OCI-LY3 (cell line): ENCODE data around the gene RNF149.

Source experiments
- H2AFZ ChIP-seq: fragments of 200-600, 300-600 bp; shearing (Covaris generic); 2 replicates; pipeline ENCODE4 v1.6.0; 2014; ENCODE audit warnings: antibody characterized with exemption, low read depth, low read length
- H3K27ac ChIP-seq: fragments of 200-600, 300-600 bp; sonication (generic); 2 replicates; pipeline ENCODE4 v1.5.1; 2014; ENCODE audit warnings: mild to moderate bottlenecking, low read length, moderate library complexity, mixed read lengths
- H3K27me3 ChIP-seq: fragments of 200-600, 300-600 bp; sonication (generic); 2 replicates; pipeline ENCODE4 v1.6.1; 2014; ENCODE audit warnings: low read depth, low read length, mixed read lengths
- H3K36me3 ChIP-seq: fragments of 200-600, 300-600 bp; sonication (generic); replicated peaks from 2 replicates; pipeline ENCODE3; 2014; ENCODE audit warnings: low read depth, low read length, mixed read lengths
- H3K4me1 ChIP-seq: fragments of 300-600, 200-600 bp; sonication (generic); 2 replicates; pipeline ENCODE4 v1.6.1; 2014; ENCODE audit warnings: low read length, mixed read lengths
- H3K4me2 ChIP-seq: fragments of 200-600, 300-600 bp; sonication (generic); 2 replicates; pipeline ENCODE4 v1.6.1; 2014; ENCODE audit warnings: low read length, mixed read lengths
- H3K4me3 ChIP-seq: fragments of 300-600, 200-600 bp; sonication (generic); 2 replicates; pipeline ENCODE4 v1.5.1; 2014; ENCODE audit warnings: antibody characterized with exemption, mild to moderate bottlenecking, low read length, moderate library complexity
- H3K79me2 ChIP-seq: fragments of 300-600, 200-600 bp; shearing (Covaris generic); 2 replicates; pipeline ENCODE4 v1.6.1; 2014; ENCODE audit warnings: mild to moderate bottlenecking, low read length, mixed read lengths
- H3K9ac ChIP-seq: fragments of 300-600, 200-600 bp; shearing (Covaris generic); 2 replicates; pipeline ENCODE4 v1.6.0; 2014; ENCODE audit warnings: mild to moderate bottlenecking, low read length, moderate library complexity
- H3K9me3 ChIP-seq: fragments of 200-600, 300-600 bp; shearing (Covaris generic); 2 replicates; pipeline ENCODE4 v1.6.1; 2014; ENCODE audit warnings: low read length, mixed read lengths; ENCODE audit not compliant: insufficient read depth
- H4K20me1 ChIP-seq: fragments of 200-600, 300-600 bp; sonication (generic); 2 replicates; pipeline ENCODE4 v1.6.1; 2016; ENCODE audit warnings: low read length, mixed read lengths; ENCODE audit not compliant: insufficient read depth
- EZH2phosphoT487 ChIP-seq: fragments of 200-600 bp; shearing (Covaris generic); IDR thresholded peaks from 2 replicates; pipeline ENCODE4 v1.6.1; 2018; ENCODE audit warnings: antibody characterized with exemption, mixed run types, low read depth
- TF ChIP-seq, protein P1 (sequence below): fragments of 200-600, 300-600 bp; sonication (generic); IDR thresholded peaks from 2 replicates; pipeline ENCODE4 v1.5.1; 2014; ENCODE audit warnings: antibody characterized with exemption, low read length, low read depth

Gene RNF149

DNA sequence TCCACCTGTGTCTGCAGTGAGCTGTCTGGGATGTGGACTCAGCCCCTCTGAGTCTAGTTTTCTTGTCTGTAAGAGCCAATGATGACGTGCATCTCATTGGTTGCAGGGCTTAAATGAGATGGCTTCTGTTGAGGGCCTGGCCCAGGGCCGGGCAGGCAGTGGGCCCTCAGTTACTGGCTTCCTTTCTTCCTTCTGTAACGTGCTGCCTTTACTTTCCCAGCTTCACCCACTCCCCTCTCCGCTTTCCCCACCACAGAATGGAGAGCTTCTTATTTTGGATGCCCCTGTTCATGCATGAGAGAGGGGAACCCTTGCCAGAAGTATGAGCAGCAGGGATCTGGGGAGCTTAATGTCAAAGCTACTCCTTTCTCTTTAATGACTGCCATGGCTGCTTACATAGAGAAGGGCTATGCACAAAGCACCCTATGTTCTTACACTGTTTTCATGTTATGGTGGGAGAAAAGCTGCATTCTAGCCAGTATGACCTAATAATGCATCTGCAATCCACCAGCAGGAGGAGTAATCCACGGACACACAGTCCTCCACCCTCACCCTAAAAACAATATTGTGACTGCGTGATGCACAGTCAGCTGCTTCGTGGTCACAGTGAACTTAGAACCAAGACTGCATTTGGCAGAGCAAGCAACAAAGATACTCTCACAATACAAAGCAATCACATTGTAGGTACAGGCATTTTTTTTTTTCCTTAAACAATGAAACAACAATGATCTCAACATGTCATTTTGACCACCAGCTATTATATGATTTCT, 41.6 kb upstream of the RNF149 start:
- peaks cover 4% of the 10 kb centered on the region for H3K4me1 ChIP-seq
- H3K36me3 ChIP-seq = no peaks in the 10 kb centered on the region
- no peaks in the 10 kb centered on the region for H3K27me3 ChIP-seq
- no peak overlapping the region for H3K4me2 ChIP-seq
- no peak overlapping the region for H2AFZ ChIP-seq
- H3K9me3 ChIP-seq = no peaks in the 10 kb centered on the region
- no peaks in the 10 kb centered on the region for H3K79me2 ChIP-seq
- no peak overlapping the region for H3K27ac ChIP-seq
- H3K4me3 ChIP-seq = no peak overlapping the region
- TF ChIP-seq, protein P1, sequence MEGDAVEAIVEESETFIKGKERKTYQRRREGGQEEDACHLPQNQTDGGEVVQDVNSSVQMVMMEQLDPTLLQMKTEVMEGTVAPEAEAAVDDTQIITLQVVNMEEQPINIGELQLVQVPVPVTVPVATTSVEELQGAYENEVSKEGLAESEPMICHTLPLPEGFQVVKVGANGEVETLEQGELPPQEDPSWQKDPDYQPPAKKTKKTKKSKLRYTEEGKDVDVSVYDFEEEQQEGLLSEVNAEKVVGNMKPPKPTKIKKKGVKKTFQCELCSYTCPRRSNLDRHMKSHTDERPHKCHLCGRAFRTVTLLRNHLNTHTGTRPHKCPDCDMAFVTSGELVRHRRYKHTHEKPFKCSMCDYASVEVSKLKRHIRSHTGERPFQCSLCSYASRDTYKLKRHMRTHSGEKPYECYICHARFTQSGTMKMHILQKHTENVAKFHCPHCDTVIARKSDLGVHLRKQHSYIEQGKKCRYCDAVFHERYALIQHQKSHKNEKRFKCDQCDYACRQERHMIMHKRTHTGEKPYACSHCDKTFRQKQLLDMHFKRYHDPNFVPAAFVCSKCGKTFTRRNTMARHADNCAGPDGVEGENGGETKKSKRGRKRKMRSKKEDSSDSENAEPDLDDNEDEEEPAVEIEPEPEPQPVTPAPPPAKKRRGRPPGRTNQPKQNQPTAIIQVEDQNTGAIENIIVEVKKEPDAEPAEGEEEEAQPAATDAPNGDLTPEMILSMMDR = peak; percentile 27; the same call in 1 of the 2 replicates
- TF ChIP-seq EZH2phosphoT487 = no peak
- H4K20me1 ChIP-seq = no peaks in the 10 kb centered on the region
- H3K9ac ChIP-seq = no peak overlapping the region

DNA sequence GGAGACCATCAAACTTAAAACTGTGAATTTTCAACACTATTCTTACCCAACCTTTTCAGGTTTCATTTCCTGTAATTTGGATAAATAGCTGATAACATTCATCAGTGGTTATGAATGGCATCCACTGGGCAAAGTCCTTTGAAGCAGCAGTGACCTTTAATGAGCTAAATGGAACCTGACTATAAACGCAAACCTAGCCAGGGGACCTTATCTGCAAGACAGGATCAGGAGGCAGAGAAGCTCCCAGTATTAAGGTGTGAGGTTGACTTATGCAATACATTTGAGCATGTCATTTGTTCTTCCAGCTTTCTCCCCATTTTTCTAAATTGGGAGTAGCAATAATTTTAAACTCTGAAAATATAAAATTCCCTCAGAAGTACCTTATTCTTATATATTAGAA, 40.4 kb upstream of the RNF149 start:
- Histone ChIP-seq H3K9me3 (no peaks in the 10 kb centered on the region), H3K4me1 (peaks cover 4% of the 10 kb centered on the region), H4K20me1 (no peaks in the 10 kb centered on the region), H3K27me3 (no peaks in the 10 kb centered on the region), H2AFZ (no peak overlapping the region), H3K9ac (no peak overlapping the region), H3K36me3 (no peaks in the 10 kb centered on the region), H3K79me2 (no peaks in the 10 kb centered on the region), H3K27ac (no peak overlapping the region), H3K4me2 (no peak overlapping the region), H3K4me3 (no peak overlapping the region)
- no peak for TF ChIP-seq EZH2phosphoT487
- TF ChIP-seq, protein P1 = no peak

DNA sequence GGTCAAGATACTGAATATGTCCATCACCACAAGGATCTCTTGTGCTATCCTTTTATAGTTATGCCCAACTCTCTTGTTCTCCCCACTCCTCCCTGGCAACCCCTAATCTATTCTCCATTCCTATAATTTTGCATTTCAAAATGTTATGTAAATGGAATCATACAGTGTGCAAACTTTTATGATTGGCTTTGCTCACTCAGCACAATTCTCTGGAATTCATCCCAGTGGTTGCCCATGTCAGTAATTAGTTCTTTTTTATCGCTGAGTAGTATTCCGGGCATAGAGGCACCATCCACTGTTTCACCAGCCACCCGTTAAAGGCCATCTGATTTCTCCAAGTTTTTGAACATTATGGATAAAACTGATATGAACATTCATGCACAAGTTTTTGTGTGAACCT, 38.4 kb upstream of the RNF149 start:
- peaks cover 6% of the 10 kb centered on the region for H3K4me1 ChIP-seq
- no peak overlapping the region for H3K9ac ChIP-seq
- no peaks in the 10 kb centered on the region for H3K27me3 ChIP-seq
- no peak overlapping the region for H3K4me2 ChIP-seq
- no peak overlapping the region for H3K27ac ChIP-seq
- no peaks in the 10 kb centered on the region for H4K20me1 ChIP-seq
- H3K79me2 ChIP-seq = no peaks in the 10 kb centered on the region
- no peak overlapping the region for H2AFZ ChIP-seq
- H3K9me3 ChIP-seq = no peaks in the 10 kb centered on the region
- no peak for TF ChIP-seq EZH2phosphoT487
- TF ChIP-seq, protein P1 = no peak
- H3K36me3 ChIP-seq = no peaks in the 10 kb centered on the region
- H3K4me3 ChIP-seq = no peak overlapping the region

DNA sequence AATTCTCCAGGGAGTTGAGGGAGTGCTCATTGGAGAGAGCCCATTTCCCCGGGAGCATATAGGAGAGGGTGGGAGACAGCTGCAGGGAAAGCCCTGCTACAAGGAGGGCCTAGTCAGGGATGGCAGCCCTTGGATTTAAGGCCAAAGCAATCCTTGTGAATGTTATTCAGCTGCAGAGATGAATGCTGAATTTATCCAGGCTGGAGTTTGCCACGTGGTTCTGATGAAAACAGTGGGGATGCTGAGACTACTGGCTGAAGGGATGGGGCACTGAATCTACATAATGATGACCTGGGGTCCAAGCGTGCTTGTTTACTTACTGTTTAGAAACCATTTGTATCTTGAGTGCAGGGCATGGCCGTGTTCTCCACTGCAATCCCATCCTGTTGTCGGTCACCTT, 35.6 kb upstream of the RNF149 start:
- Histone ChIP-seq H3K4me2 (no peak overlapping the region), H3K27me3 (no peaks in the 10 kb centered on the region), H3K4me1 (peaks cover 14% of the 10 kb centered on the region), H4K20me1 (no peaks in the 10 kb centered on the region), H2AFZ (no peak overlapping the region), H3K4me3 (no peak overlapping the region), H3K9me3 (no peaks in the 10 kb centered on the region), H3K27ac (no peak overlapping the region), H3K36me3 (no peaks in the 10 kb centered on the region), H3K9ac (no peak overlapping the region), H3K79me2 (no peaks in the 10 kb centered on the region)
- TF ChIP-seq, protein P1 = no peak
- no peak for TF ChIP-seq EZH2phosphoT487
